Prostate gland (tissue), 2 donors: Measurements from ENCODE around the gene PFDN6.

Source experiments
- CTCF ChIP-seq, 4 experiments: fragments of 200-600 bp in 2 of 4; fragments of 450-650 bp in 2 of 4; sonication (generic) in 2 of 4; IDR thresholded peaks; 1 replicate in 3 of 4; 2 replicates in 1 of 4; pipeline ENCODE4 v1.5.1; 2016 to 2019; ENCODE audit warnings: antibody characterized with exemption in 4 of 4, mild to moderate bottlenecking in 2 of 4, moderate library complexity in 2 of 4
- POLR2A ChIP-seq: fragments of 450-650 bp; IDR thresholded peaks from one replicate; pipeline ENCODE4 v1.6.1; 2016; ENCODE audit warnings: antibody characterized with exemption, mild to moderate bottlenecking

GRCh38 chr6:33252759-33253158, 36.6 kb upstream of the PFDN6 start:
- no peak for TF ChIP-seq CTCF (IDR thresholded peaks at IDR 0.05)
- TF ChIP-seq POLR2A, result no peak
